ENCODE measurements around the gene CEACAM8.

GRCh38 chr19:42613666-42614065, 18.9 kb upstream of the CEACAM8 start:
- TF ChIP-seq POLR2AphosphoS5 (IDR thresholded peaks at IDR 0.05) (no peak), CTCF (IDR thresholded peaks at IDR 0.05) (no peak)

All from gastroesophageal sphincter (tissue), 3 donors.